Astrocyte (in vitro differentiated cells and primary cell): ENCODE results near the gene PHC1.

Source experiments
- EZH2 ChIP-seq: IDR thresholded peaks from 2 replicates; pipeline ENCODE4 v1.6.1; 2012; ENCODE audit warnings: mild to moderate bottlenecking, low read length, inconsistent platforms; ENCODE audit not compliant: insufficient read depth
- TF ChIP-seq, protein P1 (sequence below): IDR thresholded peaks from 2 replicates; pipeline ENCODE4 v1.5.1; 2011; ENCODE audit warnings: low read depth, mild to moderate bottlenecking, inconsistent platforms, low read length, moderate library complexity; ENCODE audit not compliant: insufficient read depth

DNA sequence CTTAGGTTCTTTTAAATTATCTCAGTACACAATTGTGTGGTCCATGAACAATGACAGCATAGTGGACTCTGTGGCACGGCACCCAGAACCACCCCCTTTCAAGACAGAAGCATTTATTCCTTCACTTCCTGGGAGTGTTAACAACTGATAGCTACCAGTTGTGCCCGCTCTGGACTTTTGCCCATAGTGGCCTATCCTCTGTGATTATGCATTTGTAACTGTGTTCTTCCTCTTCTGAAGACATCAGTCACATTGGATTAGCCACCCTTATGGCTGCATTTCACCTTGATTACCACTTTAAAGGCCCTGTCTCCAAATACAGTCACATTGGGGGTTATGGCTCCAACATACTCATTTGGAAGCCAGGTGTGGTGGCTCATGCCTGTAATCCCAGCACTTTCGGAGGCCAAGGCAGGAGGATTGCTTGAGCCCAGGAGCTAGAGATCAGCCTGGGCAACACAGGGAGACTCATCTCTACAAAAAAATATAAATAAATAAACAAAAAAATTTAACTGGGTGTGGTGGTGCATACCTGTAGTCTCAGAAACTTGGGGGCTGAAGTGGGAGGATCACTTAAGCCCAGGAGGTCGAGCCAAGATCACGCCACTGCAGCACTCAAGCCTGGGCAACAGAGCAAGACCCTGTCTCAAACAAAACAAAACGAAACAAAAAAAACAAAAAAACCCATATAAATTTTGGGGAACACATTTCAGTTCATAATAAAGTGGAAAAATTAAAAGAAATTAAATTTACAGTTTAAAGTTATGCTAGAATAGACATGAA is 27.6 kb upstream of the PHC1 start:
- TF ChIP-seq, protein P1, sequence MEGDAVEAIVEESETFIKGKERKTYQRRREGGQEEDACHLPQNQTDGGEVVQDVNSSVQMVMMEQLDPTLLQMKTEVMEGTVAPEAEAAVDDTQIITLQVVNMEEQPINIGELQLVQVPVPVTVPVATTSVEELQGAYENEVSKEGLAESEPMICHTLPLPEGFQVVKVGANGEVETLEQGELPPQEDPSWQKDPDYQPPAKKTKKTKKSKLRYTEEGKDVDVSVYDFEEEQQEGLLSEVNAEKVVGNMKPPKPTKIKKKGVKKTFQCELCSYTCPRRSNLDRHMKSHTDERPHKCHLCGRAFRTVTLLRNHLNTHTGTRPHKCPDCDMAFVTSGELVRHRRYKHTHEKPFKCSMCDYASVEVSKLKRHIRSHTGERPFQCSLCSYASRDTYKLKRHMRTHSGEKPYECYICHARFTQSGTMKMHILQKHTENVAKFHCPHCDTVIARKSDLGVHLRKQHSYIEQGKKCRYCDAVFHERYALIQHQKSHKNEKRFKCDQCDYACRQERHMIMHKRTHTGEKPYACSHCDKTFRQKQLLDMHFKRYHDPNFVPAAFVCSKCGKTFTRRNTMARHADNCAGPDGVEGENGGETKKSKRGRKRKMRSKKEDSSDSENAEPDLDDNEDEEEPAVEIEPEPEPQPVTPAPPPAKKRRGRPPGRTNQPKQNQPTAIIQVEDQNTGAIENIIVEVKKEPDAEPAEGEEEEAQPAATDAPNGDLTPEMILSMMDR = no peak
- no peak for TF ChIP-seq EZH2
